ENCODE results near the gene ZC3H4. TPM values are rescaled to one million over a fixed set of nuclear protein-coding genes. Genes with fewer than 3 reads are reported as not detected.

Gene ZC3H4
- total and polyA plus RNA-seq, 9 of the 15 experiments (the other 6 are each of a cell fraction or from before 2014, with no cell fraction given), result 2.2 to 75.6 (median 18.3) TPM

DNA sequence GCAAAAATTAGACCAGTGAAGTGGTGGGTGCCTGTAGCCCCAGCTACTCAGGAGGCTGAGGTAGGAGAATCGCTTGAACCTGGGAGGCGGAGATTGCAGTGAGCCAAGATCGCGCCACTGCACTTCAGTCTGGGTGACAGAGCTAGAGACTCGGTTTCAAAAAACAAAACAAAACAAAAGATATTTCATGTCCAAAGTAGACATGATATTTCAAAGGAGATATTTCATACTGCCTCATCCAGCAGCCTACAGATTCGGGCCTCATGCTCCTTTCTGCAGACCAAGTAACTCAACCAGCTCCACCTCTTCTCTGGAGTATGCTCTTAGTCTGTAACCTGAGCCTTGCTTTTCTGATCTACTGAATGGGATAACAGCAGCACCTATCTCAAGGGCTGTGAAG, 15.0 kb downstream of the ZC3H4 start:
- TF ChIP-seq MLLT1 (IDR thresholded peaks at IDR 0.05) (0 out of 4 replicates have a peak, but pooled peaks of 1 of the 2 experiments have one; percentile 28), RBM25 (IDR thresholded peaks at IDR 0.05; ENCODE audit: low read depth, low read length, severe bottlenecking) (peak; percentile 37), BCOR (IDR thresholded peaks at IDR 0.05) (0 out of 2 replicates have a peak, but pooled peaks have one; percentile 26), RBM34 (IDR thresholded peaks at IDR 0.05; ENCODE audit: borderline replicate concordance, insufficient read depth, low read length) (no peak), GATA2 (CRISPR knock-in tag; IDR thresholded peaks at IDR 0.05) (0 out of 2 replicates have a peak, but pooled peaks have one; percentile 13), NR2C2 (CRISPR knock-in tag; IDR thresholded peaks at IDR 0.05) (no peak), NR2C2 (tag; IDR thresholded peaks at IDR 0.05) (no peak)
- TF ChIP-seq, protein P1, sequence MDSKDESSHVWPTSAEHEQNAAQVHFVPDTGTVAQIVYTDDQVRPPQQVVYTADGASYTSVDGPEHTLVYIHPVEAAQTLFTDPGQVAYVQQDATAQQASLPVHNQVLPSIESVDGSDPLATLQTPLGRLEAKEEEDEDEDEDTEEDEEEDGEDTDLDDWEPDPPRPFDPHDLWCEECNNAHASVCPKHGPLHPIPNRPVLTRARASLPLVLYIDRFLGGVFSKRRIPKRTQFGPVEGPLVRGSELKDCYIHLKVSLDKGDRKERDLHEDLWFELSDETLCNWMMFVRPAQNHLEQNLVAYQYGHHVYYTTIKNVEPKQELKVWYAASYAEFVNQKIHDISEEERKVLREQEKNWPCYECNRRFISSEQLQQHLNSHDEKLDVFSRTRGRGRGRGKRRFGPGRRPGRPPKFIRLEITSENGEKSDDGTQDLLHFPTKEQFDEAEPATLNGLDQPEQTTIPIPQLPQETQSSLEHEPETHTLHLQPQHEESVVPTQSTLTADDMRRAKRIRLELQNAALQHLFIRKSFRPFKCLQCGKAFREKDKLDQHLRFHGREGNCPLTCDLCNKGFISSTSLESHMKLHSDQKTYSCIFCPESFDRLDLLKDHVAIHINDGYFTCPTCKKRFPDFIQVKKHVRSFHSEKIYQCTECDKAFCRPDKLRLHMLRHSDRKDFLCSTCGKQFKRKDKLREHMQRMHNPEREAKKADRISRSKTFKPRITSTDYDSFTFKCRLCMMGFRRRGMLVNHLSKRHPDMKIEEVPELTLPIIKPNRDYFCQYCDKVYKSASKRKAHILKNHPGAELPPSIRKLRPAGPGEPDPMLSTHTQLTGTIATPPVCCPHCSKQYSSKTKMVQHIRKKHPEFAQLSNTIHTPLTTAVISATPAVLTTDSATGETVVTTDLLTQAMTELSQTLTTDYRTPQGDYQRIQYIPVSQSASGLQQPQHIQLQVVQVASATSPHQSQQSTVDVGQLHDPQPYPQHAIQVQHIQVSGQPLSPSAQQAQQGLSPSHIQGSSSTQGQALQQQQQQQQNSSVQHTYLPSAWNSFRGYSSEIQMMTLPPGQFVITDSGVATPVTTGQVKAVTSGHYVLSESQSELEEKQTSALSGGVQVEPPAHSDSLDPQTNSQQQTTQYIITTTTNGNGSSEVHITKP (IDR thresholded peaks at IDR 0.05; ENCODE audit: partially characterized antibody), result peak; percentile 88
- TF ChIP-seq, protein P2, sequence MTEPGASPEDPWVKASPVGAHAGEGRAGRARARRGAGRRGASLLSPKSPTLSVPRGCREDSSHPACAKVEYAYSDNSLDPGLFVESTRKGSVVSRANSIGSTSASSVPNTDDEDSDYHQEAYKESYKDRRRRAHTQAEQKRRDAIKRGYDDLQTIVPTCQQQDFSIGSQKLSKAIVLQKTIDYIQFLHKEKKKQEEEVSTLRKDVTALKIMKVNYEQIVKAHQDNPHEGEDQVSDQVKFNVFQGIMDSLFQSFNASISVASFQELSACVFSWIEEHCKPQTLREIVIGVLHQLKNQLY (CRISPR knock-in tag; conservative IDR thresholded peaks at IDR 0.05), result no peak
- CTCF ChIA-PET (ENCODE audit: low intra/inter-chr PET ratio), result no interaction called here
- in situ Hi-C loops (cut with MboI) (no loop called here), intact Hi-C loops (cut with micrococcal nuclease) (no loop called here)
- no peak overlapping the region for H3K4me3 ChIP-seq
- H3K27ac ChIP-seq (ENCODE audit: extremely low read depth, low read depth, low read length), result no peak overlapping the region; the same call in 1 of the 3 replicates
- BruUV-seq (replicated peaks), result no TSS peak
- H4K20me1 ChIP-seq (replicated peaks; ENCODE audit: control insufficient read depth, insufficient read depth, low read length), result no peaks in the 10 kb centered on the region
- peaks cover 91% of the 10 kb centered on the region for H3K79me2 ChIP-seq (ENCODE audit: control insufficient read depth, insufficient read depth, low read length)
- H2AFZ ChIP-seq (ENCODE audit: low read depth, low read length), result no peak overlapping the region
- no peaks in the 10 kb centered on the region for H3K27me3 ChIP-seq (ENCODE audit: control insufficient read depth in 2 of 2, insufficient read depth in 2 of 2, low read length in 2 of 2)
- WGBS (ENCODE audit: insufficient coverage, low coverage, missing lambda C conversion rate), result 85% methylated on average over 6 of the region's 6 CpGs
- ATAC-seq, result peak; percentile 13; the same call in 1 of the 3 replicates
- no peak for FAIRE-seq
- no peaks in the 10 kb centered on the region for H3K9me3 ChIP-seq (replicated peaks; ENCODE audit: control insufficient read depth, insufficient read depth, low read depth, low read length)
- H3K36me3 ChIP-seq (ENCODE audit: control insufficient read depth, insufficient read depth, low read length), result peaks cover 69% of the 10 kb centered on the region; the same call in 2 of the 3 replicates
- no peak for DNase-seq (ENCODE audit: extremely low read depth in 1 of 4, low spot score in 3 of 4)
- peaks cover 3% of the 10 kb centered on the region for H3K9me1 ChIP-seq (ENCODE audit: control insufficient read depth, insufficient read depth, low read length)
- H3K9ac ChIP-seq (ENCODE audit: insufficient read depth in 1 of 2, low read depth in 2 of 2, low read length in 2 of 2), result peak overlapping the region in 1 of 2 experiments; percentile 19; a peak in 1 of 4 replicates
- no peak overlapping the region for H3K4me2 ChIP-seq (ENCODE audit: insufficient read depth, low read length)
- H3K4me1 ChIP-seq (replicated peaks in 1 of 2; ENCODE audit: control insufficient read depth in 2 of 2, insufficient read depth in 2 of 2, low read length in 2 of 2), result peaks cover 19 to 33% of the 10 kb centered on the region in 2 experiments; a peak in 4 of 5 replicates
- POLR2A ChIA-PET, result interaction anchor here (0.8 to 2.4 kb wide), 7 partner anchors 8 to 34 kb away, joined by 4 to 17 read pairs (median 5); partner anchors contain the start of gene ZC3H4
